Measurements from ENCODE around the gene BTBD19.
"Not testable (repeated sequence)": the region's sequence is repeated elsewhere in the genome, so short reads cannot be mapped to it uniquely, and the experiment has no call there.

Gene BTBD19

DNA sequence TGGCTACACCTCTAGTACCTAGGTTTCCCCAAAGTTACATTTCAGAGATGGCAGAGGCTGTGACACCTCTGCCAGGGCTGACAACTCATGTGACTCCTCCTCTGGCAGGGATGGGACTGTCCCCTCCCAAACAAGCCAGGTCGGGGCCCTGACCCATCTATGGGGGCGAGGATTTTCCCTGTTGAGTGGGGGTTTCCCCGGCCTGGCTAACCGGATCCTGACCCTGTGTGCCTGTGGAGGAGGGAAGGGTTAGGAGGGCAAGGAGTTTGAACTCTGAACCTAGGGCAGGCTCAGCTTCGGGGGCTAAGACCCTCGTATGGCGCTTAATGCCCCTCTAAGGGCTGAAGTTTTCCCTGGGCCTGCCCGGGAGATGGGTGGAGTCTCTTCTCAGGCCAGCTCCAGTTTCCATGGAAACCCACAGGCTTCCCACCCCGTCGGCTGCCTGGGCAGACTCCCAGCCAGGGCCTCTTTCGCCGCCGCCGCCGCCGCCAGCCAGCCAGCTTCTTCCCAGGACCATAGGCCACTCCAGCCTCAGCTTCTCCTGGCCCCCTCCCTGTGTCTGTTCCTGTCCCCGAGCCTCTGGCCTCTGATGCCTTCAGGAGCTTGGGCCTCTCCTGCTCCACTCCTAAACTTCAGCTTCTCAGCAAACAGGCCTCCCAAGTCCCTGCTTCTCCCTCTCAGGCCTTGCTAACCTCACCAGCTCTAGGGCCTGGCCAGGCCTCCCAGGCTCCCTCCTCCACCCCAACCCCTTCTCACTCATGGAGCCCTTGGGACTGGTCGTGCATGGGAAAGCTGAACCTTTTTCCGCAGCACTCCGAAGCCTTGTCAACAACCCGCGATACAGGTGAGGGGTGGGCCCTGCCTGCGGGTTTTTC lies at the start of gene BTBD19:
TSS of gene BTBD19 (plus strand) at position 461 of the 875 bp plus-strand sequence. CDS start at position 759, 298 bp downstream.
- peak; percentile 83 for DNase-seq (ENCODE audit: extremely low read depth, low read depth)
- TF ChIP-seq, protein P1, sequence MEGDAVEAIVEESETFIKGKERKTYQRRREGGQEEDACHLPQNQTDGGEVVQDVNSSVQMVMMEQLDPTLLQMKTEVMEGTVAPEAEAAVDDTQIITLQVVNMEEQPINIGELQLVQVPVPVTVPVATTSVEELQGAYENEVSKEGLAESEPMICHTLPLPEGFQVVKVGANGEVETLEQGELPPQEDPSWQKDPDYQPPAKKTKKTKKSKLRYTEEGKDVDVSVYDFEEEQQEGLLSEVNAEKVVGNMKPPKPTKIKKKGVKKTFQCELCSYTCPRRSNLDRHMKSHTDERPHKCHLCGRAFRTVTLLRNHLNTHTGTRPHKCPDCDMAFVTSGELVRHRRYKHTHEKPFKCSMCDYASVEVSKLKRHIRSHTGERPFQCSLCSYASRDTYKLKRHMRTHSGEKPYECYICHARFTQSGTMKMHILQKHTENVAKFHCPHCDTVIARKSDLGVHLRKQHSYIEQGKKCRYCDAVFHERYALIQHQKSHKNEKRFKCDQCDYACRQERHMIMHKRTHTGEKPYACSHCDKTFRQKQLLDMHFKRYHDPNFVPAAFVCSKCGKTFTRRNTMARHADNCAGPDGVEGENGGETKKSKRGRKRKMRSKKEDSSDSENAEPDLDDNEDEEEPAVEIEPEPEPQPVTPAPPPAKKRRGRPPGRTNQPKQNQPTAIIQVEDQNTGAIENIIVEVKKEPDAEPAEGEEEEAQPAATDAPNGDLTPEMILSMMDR (IDR thresholded peaks at IDR 0.05; ENCODE audit: low read depth, low read length) = no peak

DNA sequence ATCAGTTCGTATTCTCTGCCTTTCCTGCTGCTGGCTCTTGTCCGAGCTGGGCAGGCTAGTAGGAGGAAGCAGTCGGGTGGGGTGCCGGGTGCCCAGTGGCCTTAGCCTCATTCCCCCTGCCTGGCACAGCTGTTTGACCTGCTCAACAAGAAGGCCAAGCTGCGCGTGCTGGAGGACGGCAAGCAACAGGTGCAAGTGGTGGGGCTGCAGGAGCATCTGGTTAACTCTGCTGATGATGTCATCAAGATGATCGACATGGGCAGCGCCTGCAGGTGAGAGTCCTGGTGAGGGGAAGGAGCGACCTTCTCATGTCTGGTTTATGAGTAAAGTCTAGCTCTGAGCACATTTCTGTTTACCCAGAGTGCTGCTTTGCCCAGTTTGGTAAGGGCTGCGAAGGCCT lies 49.2 kb upstream of the BTBD19 start:
- TF ChIP-seq, protein P1 (IDR thresholded peaks at IDR 0.05; ENCODE audit: low read depth, low read length) = no peak
- DNase-seq (ENCODE audit: extremely low read depth, low read depth) = no peak

GRCh38 chr1:44760876-44761275 lies 47.4 kb upstream of the BTBD19 start:
- TF ChIP-seq, protein P1 (IDR thresholded peaks at IDR 0.05; ENCODE audit: low read depth, low read length) = no peak
- no peak for DNase-seq (ENCODE audit: extremely low read depth, low read depth)

DNA sequence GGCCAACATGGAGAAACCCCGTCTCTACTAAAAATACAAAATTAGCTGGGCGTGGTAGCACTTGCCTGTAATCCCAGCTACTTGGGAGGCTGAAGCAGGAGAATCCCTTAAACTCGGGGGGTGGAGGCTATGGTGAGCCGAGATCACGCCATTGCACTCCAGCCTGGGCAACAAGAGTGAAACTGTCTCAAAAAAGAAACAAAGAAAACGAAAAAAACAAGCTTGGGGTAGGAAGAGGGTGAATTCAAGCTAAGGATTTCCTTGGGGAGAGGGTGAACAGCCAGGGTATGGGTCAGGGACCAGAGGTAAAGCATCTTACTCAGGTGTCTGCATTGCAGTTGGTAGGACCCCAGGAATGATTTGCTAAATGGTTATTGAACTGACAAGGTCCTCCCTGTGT lies 41.9 kb upstream of the BTBD19 start:
- not testable (repeated sequence) for DNase-seq (ENCODE audit: extremely low read depth, low read depth)

DNA sequence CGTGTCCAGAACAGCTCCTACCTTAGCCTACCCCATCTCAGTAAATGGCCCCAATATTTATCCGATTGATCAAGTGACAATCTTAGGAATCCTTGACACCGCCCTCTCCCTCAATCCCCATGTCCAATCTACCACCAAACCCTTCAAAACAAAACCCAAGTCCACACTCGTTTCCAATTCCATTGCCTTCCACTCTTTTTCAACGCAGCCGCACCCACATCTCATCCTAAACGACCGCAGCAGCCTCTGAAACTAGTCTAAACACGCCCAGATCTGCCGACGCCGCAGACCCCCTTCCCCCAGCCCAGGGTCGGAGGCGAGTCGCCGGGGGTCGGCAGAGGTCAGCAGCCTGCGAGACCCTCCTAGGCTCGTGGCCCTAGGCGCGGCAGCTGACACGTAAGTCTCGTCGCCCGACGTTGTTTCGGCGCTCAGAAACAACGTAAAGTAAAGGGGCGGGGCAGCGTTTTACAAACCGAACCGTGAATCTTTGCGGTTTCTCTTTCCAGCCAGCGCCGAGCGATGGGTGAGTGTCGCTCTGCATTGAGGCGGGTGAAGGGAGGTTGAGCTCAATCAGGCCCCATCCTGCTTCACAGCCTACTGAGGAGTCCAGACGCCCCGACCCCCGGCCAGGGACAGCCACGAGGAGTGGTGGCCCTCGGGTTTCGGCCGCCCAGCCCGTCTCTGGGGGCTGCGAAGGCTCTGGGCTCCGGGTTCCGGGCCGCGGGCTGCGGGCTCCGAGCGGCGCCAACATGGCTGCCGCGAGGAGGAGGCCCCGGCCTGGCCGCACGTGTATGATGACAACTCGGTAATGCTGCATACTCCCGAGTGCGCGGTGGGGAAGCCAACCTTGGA lies 33.0 kb upstream of the BTBD19 start, which contains the start of gene RPS8:
TSS of gene RPS8 (plus strand) at position 463 of the 852 bp plus-strand sequence. CDS start at position 520, 57 bp downstream.
- peak; percentile 83 for DNase-seq (ENCODE audit: extremely low read depth, low read depth)
- TF ChIP-seq, protein P1 (IDR thresholded peaks at IDR 0.05; ENCODE audit: low read depth, low read length) = no peak

- no peak for DNase-seq (ENCODE audit: extremely low read depth, low read depth)
- TF ChIP-seq, protein P1 (IDR thresholded peaks at IDR 0.05; ENCODE audit: low read depth, low read length) = no peak
Observed at GRCh38 chr1:44775930-44776729, 32.2 kb upstream of the BTBD19 start.

GRCh38 chr1:44776730-44777068 lies 31.6 kb upstream of the BTBD19 start:
- TF ChIP-seq, protein P1 (IDR thresholded peaks at IDR 0.05; ENCODE audit: low read depth, low read length) = no peak
- no peak for DNase-seq (ENCODE audit: extremely low read depth, low read depth)
